Thyroid gland (tissue), 4 donors: ENCODE measurements around the gene EXOC3.

Experiments
- CTCF ChIP-seq, 6 experiments: fragments of 200-600 bp in 3 of 6; fragments of 450-650 bp in 3 of 6; sonication (generic) in 3 of 6; IDR thresholded peaks; one replicate each; pipeline ENCODE4 v1.5.1; 2016 to 2019; ENCODE audit warnings: antibody characterized with exemption in 6 of 6, mild to moderate bottlenecking in 2 of 6, inconsistent platforms in 1 of 6, moderate library complexity in 1 of 6
- POLR2A ChIP-seq, 2 donors: fragments of 450-650 bp; IDR thresholded peaks; one replicate each; pipeline ENCODE4 v1.6.1; 2017; ENCODE audit warnings: antibody characterized with exemption in 2 of 2, mild to moderate bottlenecking in 2 of 2, moderate library complexity in 1 of 2

GRCh38 chr5:432201-432927 is 10.6 kb upstream of the EXOC3 start:
- TF ChIP-seq CTCF (IDR thresholded peaks at IDR 0.05) (no peak), POLR2A (IDR thresholded peaks at IDR 0.05) (no peak)
